ENCODE measurements around the gene DMD.
A peak's percentile ranks its signal among the peaks of the same experiment; 100 is the strongest.

The DMD gene

DNA sequence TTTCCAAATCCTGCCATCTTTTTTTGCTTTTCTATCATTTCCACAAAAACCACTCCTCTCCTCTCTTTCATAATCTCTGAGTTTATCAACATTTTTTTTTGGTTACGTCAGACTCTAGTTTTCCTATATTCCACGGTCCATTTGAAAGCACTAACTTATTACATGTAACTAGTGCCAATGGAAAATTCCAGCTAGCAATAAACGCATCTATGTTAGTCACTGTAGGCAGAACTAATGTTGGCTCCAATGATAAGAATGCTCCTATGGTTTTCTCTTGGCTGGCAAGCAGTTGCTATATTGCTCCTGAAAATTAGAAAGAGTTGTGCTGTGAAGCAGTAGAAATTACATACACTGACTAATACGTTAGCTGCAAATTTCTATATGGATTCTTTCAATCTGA lies 1504.9 kb downstream of the DMD start:
- no peak for DNase-seq (ENCODE audit: low read depth)

DNA sequence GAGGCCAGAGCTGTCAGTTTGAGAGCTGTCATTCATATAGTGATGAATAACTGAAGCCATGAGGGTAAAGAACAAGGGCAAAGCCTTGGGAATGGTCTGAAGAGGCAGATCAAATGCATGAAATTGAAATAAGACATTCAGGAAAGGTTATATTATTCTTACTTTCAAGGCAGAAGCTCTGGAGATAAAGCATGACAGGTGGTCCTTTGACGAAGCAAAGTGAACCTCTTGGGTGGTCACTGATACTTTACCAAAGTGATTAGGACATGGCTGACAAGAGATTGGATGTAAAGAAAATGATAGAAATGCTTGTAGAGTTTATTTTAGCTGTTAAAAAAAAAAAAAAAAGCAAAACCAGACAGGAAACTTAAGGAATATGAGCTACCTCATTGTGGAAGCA lies 1505.5 kb downstream of the DMD start:
- DNase-seq (ENCODE audit: low read depth) = no peak

DNA sequence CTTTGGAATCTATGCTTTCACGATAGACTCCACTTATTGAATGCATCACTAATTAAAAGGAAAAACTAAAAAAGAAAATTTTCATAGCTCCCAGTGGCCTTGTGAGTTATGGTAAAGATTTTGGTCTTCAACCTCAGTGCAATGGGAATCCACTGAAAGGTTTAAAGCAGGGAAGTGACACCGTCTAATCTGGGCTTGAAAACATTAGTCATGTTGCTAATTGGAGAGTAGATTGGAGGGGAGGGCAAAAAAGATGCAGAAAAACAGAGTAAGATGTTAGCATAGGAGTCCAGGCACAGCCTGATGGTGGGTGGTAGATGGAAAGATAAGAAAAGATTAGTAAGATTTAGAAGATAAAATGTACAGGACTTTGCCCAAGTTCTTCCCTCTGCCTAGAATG lies 1506.4 kb downstream of the DMD start:
- DNase-seq (ENCODE audit: low read depth) = no peak

DNA sequence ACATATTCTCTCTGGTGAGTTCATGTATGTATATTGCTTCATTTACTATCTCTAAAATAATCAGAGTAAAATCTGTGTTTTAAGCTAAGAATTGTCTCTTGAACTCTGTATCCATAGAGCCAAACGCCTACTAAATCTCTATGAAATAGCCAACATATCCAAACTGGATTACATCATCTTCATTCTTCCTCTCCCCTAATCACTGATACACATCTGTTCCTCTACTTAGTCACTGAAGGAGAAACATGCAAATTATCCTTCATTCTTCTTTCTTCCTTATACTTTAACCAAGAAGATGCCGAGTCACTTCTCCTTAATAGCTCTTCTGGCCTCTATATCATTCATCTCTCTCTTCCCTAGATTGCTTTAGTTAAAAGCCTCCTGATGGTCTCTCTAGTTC lies 1509.1 kb downstream of the DMD start:
- DNase-seq (ENCODE audit: low read depth) = no peak

DNA sequence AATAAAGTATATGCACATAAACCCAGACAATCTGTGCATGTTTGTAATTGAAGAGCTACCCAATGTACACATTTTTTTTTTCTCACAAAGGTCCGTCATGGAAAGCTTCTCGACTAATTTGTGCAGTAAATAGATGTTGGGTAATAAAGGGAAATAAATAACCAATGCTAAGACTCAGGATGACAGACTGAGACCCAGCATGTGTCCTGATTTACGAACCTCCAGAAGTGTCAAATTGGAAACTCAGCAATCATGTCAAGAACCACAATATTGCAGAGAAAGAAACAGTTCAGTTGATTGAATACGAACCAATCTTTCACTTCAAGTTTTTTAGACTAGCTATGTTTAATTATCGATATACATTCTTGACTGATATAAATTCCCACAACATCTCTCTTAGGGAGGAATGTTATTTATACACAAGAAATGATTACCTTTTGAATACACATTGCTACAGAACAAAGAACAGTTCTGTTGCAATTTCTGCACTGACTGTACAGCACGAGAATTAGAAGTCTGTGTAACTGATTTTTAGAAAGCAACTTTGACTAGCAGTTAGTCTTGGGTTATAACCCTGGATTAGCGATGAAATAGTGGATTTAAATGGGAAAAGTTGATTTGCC lies 1513.9 kb downstream of the DMD start:
- no peak for DNase-seq (ENCODE audit: low read depth)

DNA sequence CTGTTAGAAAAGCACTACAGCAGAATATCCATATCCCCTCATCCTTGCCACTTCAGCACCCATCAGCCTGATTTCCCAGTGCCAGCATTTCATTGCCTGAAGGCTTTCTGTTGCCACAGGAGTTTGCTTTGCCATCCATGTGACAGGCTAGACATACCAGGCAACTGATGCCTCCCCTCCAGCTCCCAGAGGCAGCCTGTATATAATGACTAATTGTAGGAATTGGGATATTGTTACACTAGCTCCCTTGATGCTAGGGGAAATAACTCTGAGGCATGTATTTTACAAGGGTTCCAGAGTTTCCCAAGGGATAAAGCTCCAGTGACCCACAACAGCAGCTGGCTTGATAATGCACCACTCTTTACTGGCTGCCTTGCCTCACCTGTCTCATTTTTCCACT lies 1531.5 kb downstream of the DMD start:
- no peak for DNase-seq (ENCODE audit: low read depth)

DNA sequence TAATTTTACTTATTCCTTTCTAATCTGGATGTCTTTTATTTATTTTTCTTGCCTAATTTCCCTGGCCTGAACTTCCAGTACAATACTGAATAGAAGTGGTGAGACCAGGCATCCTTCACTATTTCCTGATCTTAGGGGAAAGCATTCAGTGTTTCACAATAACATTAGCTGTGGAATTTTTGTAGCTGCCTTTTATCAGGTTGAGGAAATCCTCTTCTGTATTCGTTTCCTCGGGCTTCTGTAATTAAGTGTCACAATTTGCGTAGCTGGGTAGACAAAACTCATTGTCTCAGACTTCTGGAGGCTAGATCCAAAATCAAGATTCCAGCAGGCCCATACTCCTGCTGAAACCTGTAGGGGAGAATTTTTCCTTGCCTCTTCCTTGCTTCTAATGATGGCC lies 1541.1 kb downstream of the DMD start:
- DNase-seq (ENCODE audit: low read depth) = no peak

DNA sequence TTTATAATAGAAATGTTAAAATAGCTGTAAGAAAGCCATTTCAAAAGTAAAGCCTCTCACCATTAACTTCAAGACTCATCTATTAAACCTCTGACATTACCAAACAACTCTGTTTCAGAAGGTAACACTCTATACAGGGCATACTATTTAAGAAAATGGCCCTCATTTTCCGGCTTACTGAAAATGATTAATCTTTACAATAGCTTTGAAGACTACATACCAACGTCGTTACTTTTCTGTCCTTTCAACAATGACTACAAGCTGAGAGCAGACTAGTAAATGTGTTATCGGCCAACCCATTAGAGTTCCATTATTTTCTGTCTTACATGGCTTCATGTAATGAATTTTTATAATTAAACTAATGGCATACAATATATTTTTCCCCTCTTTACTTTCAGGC lies 1545.9 kb downstream of the DMD start:
- no peak for DNase-seq (ENCODE audit: low read depth)

DNA sequence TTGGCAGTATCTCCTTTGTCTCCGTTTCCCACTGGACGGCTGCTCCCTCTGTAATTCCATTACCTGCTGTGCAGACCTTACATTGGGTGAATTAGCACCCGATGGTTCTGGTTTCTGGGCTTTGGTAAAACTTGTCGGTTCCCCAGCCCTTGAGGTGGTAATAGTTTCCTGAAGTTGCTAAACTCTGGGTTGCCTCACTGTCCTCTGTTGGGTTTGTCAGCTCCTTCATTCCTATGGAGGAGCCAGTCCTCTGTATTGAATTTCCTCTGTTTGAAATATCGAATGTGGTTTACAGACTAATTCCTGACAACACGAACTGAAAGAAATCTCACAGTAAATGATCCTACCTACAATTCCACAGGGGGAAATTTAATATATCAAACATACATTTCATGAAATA lies 1548.2 kb downstream of the DMD start:
- no peak for DNase-seq (ENCODE audit: low read depth)

DNA sequence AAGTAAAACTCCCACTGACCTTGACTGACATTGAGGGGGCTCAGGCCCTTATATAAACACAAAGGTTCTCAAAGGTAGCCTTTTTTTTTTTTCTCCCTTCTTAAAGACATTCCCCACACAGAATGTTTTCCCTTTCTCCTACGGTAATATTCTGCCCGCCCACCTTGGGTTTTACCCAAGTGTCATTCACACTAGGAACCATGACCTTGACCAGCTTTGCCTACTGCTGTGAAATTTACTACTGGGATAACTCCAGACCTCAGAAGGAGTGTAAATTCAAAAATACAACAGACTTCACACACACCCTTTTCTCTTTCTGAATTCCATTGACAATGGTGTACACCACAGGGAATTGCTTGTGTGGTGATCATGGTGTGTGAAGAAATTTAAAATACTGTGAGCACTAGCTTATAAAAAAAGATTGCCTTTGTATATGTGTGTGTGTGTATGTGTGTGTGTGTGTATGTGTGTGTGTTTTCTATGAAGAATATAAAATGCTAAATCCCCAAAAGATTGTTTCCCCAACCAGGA lies 1550.0 kb downstream of the DMD start:
- DNase-seq (ENCODE audit: low read depth) = no peak

DNA sequence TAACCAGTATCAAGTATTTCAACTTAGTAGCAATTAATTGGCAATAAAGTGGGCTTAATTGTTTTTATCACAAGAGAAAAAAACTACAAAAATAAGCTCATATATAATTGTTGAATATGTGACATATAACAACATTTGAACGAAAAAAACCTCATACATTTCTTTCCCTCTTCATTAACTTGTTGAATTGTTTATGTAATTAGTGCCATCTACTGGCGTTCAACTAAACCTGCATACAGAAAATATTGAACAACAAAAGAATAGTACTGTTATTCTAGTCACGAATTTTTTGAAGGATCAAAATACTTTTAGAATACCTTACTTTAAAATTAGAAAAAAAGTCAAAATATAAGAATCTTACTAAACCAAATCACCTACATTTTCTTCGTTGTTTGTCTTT lies 1553.0 kb downstream of the DMD start:
- DNase-seq (ENCODE audit: low read depth) = peak; percentile 2

DNA sequence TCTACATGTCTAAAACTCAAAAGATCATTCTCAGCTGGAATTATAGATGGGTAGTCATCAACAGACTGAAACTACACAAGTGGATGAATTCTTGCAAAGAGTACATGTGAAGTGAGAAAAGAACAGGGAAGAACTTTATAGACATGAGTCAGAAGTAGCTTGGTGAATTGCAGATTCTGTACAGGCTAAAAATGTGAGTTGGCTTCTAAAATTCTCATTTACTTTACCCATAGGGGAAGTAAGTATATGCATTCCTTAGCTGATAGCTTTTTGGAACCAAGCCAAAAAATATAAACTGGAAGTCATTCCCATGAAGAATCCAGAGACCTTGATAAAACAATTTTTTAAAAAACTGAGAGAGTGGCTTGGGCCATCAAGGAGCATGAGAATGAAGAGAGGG lies 1555.3 kb downstream of the DMD start:
- no peak for DNase-seq (ENCODE audit: low read depth)

DNA sequence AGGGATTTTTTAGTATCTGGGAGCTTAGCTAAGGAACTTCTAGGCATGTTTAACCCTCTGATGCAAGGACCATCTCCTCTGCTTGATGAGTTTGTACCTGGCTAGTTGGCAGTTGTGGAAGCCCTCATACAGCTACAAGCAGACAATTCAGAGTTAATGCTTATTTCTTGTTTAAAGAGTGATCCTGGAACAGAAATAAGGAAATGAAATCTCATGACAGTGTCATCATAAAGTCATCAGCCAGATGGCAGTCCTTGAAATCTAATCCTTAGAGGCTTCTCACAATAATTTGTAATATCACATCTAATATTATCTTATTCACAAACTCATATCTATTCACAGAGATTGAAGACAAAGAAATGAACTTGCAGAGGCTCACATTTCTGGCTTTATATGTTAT lies 1557.9 kb downstream of the DMD start:
- no peak for DNase-seq (ENCODE audit: low read depth)

DNA sequence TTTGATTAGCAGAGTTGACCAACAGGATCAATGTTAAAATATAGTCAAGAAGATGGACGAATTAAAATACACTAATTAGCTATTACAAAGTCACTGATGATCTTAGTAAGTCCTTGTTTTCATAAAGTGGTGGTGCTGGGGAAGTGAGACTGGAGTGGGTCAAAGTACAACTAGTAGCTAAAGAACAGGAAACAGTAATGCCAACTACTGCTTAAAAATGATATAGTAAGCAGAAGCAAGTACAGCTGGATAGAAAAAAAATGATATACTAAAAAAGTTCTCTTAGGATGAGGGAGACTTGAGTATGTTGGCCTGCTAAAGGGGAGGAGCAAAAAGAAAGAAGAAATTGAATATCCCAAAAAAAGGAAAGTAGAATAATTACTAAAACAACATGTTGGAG lies 1558.7 kb downstream of the DMD start:
- DNase-seq (ENCODE audit: low read depth) = no peak

DNA sequence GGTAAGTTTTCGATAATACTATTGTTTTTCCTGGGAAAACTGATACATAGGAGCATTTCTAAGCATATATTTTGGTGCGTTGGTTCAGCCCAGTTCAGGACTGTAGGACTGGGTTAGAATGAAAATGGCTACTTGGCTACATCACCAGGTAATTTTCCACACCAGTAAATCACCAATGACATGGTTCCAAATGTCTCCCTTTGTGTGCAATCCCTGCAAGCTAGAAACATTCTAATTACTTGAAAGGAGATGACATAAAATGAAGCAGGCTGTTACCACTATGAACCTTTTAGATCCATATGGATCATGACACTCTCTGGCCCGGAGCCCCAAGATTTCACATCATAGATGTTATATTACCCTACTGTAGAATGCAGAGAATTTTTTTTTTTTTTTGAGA lies 1562.1 kb downstream of the DMD start:
- no peak for DNase-seq (ENCODE audit: low read depth)

DNA sequence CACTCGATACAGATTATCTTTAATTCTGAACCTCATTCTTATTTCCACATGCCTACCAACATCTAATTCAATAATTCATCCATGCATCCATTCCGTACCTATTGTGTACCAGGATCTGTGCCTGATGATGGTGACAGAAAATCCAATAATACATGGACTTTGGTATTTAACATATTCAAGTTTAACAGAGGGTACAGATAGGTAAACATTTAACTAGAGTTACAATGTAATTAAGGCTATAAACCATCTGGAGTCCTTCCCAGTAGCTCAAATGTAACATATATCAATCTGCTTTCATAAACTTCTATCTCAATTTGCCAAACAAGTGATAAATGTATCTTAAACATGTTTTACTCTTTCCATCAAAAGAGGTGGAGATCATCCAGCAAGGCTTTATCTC lies 1578.0 kb downstream of the DMD start:
- DNase-seq (ENCODE audit: low read depth) = no peak

DNA sequence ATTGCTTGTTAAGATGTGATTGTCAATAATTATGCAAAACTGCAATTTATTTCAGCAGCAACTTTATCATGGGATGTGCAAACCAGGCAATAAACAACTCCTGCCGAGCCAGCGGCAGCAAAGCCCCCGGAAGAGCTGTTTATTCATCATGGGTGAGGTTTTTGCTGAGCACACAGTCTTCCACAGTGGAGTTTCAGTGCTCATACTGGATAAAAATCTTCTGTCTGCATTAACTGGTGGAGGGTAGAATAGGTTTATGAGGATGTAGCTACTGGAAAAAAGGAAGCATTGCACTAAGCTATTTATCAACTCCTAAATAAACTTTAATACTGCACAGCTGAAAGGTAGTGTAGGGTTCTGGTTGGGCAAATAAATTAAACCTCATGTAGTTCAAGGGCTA lies 1582.2 kb downstream of the DMD start:
- no peak for DNase-seq (ENCODE audit: low read depth)

DNA sequence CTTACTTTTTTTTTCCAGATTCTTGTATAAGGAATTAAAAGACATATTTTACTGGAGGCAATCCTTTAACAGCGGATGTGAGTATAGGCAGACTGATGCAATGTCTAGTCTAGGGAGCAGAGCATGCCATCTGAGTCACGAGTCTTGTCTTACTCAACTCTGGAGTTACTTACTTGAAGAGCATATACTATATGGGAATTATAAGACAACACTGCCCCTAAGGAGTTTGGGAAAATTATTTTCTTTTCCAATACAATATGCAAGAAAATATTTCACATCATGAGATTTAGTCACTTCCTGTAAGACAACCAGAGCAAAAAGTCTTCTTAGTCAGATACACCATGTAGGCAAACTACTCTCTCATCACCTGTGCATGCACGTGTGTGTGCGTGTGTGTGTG lies 1602.2 kb downstream of the DMD start:
- DNase-seq (ENCODE audit: low read depth) = peak; percentile 76

DNA sequence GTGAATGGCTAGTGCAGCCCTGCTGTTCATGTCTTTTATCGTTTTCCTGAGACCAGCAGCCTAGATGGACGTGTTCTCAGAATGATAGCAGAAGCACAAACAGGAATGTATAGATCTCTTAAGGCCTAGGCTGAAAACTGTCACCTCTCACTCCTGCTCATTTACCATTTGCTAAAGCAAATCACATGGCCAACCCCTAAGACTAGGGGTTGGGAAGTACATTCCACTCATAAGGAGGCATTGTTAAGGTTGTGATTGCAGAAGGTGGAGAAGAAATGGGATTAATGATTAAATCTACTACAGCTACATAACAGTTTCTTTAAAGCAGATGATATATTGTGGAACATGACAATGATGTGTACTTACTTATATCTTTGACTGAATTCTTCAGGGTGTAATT lies 1602.7 kb downstream of the DMD start:
- no peak for DNase-seq (ENCODE audit: low read depth)

DNA sequence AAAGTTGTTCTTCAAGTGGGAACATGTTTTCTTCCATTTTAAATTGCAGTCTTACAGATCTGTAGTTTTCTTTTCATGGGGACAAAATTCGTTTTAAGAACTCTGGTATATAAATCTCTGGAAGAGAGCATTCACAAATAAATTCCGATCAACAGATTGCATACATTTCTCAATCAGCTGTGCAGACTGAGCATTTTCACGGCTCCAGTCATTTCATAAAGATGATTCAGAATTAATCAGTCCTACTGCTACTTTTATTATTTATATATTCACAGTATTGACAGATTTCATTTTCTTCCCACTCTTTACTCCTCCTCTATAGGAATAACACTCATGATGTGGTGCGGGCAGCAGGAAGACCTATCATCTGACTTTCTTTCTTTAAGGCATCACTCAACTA lies 1604.6 kb downstream of the DMD start:
- DNase-seq (ENCODE audit: low read depth) = no peak

DNA sequence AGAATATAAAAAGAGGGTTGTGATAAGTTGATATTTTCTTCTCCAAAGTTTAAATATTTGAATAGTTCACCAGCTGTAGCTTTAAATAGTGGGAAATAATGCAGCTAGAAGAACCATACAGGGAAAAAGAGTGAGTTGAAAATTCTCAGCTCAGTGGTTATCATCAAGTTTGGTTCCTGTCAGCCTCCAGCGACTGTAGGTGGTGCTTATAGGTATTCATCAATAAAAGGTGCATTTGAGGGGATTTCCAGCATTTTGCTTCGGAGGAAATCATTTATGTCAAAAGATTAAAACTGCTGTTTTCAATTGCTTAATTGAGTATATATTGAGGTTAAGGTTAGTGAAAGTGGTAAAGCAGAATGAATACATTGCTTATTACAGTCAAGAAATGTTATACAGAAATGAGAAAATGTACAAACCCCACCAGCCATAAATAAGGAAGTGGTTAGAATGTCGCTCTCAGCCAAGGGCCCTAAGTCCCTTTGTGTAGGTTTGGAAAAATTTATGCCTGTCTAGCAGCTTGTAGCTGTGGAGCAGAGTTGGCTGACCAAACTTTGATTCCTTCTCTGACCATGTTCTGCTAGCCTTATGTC lies 1606.6 kb downstream of the DMD start:
- DNase-seq (ENCODE audit: low read depth) = no peak

DNA sequence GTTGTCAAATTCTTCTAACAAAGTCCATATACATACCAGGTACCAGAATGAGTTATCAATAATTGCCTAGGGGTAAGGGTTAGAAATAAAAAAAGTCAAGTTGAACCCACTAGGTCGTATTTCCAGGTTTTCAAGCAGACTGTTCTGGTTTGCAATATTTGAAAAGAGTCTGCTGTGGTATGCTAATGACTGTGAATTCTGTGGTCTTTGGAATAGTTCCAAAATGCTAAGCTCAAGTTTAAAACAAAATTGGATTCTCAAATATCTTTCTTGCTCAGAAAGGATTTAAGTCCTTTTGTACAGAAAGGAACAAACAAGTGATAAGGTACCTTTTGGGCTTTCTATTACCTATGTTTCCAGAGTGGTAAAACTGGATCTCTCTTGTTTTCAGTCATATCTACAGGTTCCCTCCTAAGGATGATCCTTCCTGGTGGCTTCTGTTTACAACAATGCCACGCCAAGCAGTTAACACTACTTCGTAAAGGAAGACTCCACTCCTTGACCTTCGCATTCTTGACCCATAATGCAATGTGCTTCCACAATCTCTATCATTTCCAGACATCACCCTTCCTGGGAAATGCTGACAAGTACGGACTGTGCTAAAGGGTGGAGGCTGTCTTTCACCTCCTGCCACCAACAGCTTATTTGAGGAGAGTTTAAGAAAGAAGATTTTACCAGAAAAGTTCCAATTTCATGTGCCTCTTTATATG lies 1607.8 kb downstream of the DMD start:
- no peak for DNase-seq (ENCODE audit: low read depth)

DNA sequence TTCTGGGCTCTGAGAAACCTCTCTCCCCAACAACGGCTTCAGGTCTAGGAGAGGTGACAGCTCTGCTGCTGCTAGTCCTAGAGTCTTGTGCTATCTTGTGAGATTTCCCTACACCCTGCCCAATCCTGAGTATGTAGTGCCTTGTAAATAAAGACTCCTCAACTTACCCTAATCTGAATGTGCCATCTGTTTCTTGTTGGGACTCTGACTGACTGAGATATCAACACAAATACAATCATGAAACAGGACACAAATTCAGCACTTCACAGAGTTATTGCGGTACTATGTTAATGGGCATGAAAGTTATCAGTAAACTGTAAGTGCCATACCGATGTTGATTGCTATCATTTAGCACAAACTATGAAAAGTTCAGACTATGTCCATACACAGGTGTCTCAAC lies 1610.5 kb downstream of the DMD start:
- DNase-seq (ENCODE audit: low read depth) = no peak

DNA sequence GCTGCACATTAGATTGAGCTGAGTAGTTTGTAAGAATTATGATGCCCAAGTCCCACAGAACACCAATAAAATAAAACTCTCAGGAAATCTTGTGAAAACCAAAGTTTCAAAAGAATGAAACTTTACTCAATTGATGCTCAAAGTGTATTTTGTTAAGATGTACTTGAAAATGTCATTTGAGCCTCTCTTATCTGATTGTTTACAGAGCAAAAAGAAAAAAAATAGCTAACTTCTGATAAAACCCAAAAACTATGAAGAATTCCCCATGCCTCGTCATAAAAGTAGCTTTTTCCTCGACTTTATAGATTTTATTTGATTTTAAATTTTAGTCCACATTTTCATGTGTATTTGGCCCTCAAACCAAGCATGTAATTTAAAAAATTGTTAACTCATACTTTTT lies 1618.0 kb downstream of the DMD start:
- no peak for DNase-seq (ENCODE audit: low read depth)
